HUES6 (cell line): ENCODE results near the gene AAR2.

Source experiments
- H3K27ac ChIP-seq: 2 replicates; pipeline ENCODE4 v1.7.0; 2013; ENCODE audit warnings: low read depth, mild to moderate bottlenecking, low read length, inconsistent platforms
- H3K27me3 ChIP-seq: 2 replicates; pipeline ENCODE4 v1.6.1; 2013; ENCODE audit warnings: low read length; ENCODE audit not compliant: control insufficient read depth, insufficient read depth
- H3K36me3 ChIP-seq: 2 replicates; pipeline ENCODE4 v1.6.1; 2013; ENCODE audit warnings: low read length; ENCODE audit not compliant: control insufficient read depth, insufficient read depth
- H3K4me1 ChIP-seq: 2 replicates; pipeline ENCODE4 v1.6.1; 2013; ENCODE audit warnings: low read length; ENCODE audit not compliant: control insufficient read depth, insufficient read depth
- H3K4me3 ChIP-seq: 2 replicates; pipeline ENCODE4 v1.5.1; 2013; ENCODE audit warnings: low read depth, low read length
- H3K9ac ChIP-seq: one replicate; pipeline ENCODE4 v1.6.1; 2013; ENCODE audit warnings: mild to moderate bottlenecking, low read length
- H3K9me3 ChIP-seq: 2 replicates; pipeline ENCODE4 v1.6.1; 2013; ENCODE audit warnings: low read depth, low read length; ENCODE audit not compliant: control insufficient read depth, insufficient read depth

AAR2 gene

DNA sequence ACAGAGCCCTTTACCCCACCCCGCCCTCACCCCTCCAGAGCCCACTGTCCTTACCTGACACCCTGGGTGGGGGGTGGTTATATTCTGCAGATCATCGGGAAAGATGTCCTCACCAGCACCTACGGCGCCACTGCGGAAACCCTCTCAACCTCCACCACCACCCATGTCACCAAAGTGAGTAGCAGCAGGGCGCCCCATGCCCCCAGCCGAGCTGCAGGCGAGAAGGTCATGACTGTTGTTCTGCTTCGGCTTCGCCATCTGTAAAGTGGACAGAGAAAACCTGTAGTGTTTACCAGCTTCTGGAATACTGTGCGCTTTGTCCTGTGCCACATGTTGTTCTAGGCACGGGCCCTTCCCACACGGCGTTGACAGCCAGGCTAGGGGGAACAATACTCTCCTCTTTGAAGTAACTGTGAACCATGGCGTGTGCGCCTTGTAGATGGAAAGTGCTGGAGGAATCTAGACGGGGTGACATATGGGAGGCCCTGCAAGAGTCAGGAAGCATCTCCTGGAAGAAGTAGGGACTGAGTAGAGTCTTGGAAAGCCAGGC is 16.5 kb upstream of the AAR2 start:
- Histone ChIP-seq H3K4me1 (no peaks in the 10 kb centered on the region), H3K4me3 (no peak overlapping the region), H3K27ac (no peak overlapping the region), H3K36me3 (no peaks in the 10 kb centered on the region), H3K27me3 (no peaks in the 10 kb centered on the region), H3K9me3 (no peaks in the 10 kb centered on the region), H3K9ac (no peak overlapping the region)

GRCh38 chr20:36225666-36226065 is 10.6 kb upstream of the AAR2 start:
- no peaks in the 10 kb centered on the region for H3K4me1 ChIP-seq
- H3K9ac ChIP-seq, result no peak overlapping the region
- 0 out of 2 replicates have a peak, but pooled peaks cover 3% of the 10 kb centered on the region for H3K36me3 ChIP-seq
- H3K9me3 ChIP-seq, result no peaks in the 10 kb centered on the region
- H3K27me3 ChIP-seq, result no peaks in the 10 kb centered on the region
- no peak overlapping the region for H3K27ac ChIP-seq
- no peak overlapping the region for H3K4me3 ChIP-seq

DNA sequence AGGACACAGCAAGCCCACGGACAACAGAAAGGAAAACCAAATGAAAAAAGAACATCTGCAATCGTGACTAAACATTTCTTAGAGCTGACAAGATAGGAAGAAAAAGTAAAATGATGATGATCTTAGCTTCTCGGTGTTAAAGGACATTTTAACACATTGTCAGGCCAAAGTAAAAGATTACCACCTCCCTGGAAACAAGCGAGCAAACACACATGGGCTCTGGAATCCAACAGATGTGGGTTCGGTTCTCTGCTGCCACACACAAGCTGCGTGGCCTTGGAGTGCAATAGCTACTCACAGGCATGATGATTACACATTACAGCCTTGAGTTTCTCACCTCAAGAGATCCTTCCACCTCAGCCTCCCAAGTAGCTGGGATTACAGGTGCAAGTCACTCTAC is 7.5 kb upstream of the AAR2 start:
- Histone ChIP-seq H3K27me3 (no peaks in the 10 kb centered on the region), H3K4me3 (no peak overlapping the region), H3K9me3 (no peaks in the 10 kb centered on the region), H3K27ac (no peak overlapping the region), H3K36me3 (0 out of 2 replicates have a peak, but pooled peaks cover 3% of the 10 kb centered on the region), H3K4me1 (no peaks in the 10 kb centered on the region), H3K9ac (no peak overlapping the region)

GRCh38 chr20:36230019-36230418 is 6.3 kb upstream of the AAR2 start:
- H3K27me3 ChIP-seq, result no peaks in the 10 kb centered on the region

DNA sequence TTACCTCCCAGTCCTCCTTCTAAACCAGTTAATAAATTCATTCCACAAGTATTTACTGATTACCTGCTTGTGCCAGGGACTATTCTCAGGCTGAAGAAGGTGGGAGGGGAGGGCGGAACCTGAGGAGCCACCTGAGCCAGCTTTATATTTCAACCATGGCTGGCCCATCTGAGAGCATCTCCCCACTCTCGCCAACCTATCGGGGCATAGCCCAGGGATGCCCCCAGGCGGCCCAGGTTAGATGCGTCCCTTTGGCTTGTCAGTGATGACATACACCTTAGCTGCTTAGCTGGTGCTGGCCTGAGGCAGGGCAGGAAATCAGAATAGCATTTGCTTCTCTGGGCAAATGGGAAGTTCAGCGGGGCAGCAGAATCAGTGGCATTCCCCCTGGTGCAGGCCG is 4.9 kb upstream of the AAR2 start:
- Histone ChIP-seq H3K4me1 (no peaks in the 10 kb centered on the region), H3K9ac (no peak overlapping the region), H3K36me3 (0 out of 2 replicates have a peak, but pooled peaks cover 3% of the 10 kb centered on the region), H3K4me3 (no peak overlapping the region), H3K27ac (no peak overlapping the region), H3K9me3 (no peaks in the 10 kb centered on the region), H3K27me3 (no peaks in the 10 kb centered on the region)

More at GRCh38 chr20:36230019-36230418, 6.3 kb upstream of the AAR2 start:
- Histone ChIP-seq H3K4me3 (no peak overlapping the region), H3K9me3 (no peaks in the 10 kb centered on the region), H3K27ac (no peak overlapping the region), H3K4me1 (no peaks in the 10 kb centered on the region), H3K36me3 (0 out of 2 replicates have a peak, but pooled peaks cover 3% of the 10 kb centered on the region), H3K9ac (no peak overlapping the region)

- Histone ChIP-seq H3K27ac (no peak overlapping the region), H3K4me1 (peaks cover 6% of the 10 kb centered on the region), H3K9me3 (no peaks in the 10 kb centered on the region), H3K36me3 (peaks cover 6% of the 10 kb centered on the region), H3K9ac (no peak overlapping the region), H3K4me3 (no peak overlapping the region), H3K27me3 (no peaks in the 10 kb centered on the region)
Observed at GRCh38 chr20:36234771-36235320, 1.4 kb upstream of the AAR2 start.

- H3K27me3 ChIP-seq, result no peaks in the 10 kb centered on the region
- H3K4me1 ChIP-seq, result peaks cover 6% of the 10 kb centered on the region
- peak overlapping the region; percentile 85 for H3K9ac ChIP-seq
- H3K4me3 ChIP-seq, result peak overlapping the region; percentile 85
- H3K36me3 ChIP-seq, result peaks cover 23% of the 10 kb centered on the region
- no peaks in the 10 kb centered on the region for H3K9me3 ChIP-seq
- H3K27ac ChIP-seq, result peak overlapping the region; percentile 68
Observed at GRCh38 chr20:36236786-36237121, 476 bp downstream of the AAR2 start.

GRCh38 chr20:36237477-36237876 is 1.2 kb downstream of the AAR2 start:
- H3K4me1 ChIP-seq, result peaks cover 6% of the 10 kb centered on the region
- H3K4me3 ChIP-seq, result peak overlapping the region; percentile 85
- no peak overlapping the region for H3K27ac ChIP-seq
- peaks cover 26% of the 10 kb centered on the region for H3K36me3 ChIP-seq
- H3K9ac ChIP-seq, result peak overlapping the region; percentile 85
- no peaks in the 10 kb centered on the region for H3K27me3 ChIP-seq
- no peaks in the 10 kb centered on the region for H3K9me3 ChIP-seq

DNA sequence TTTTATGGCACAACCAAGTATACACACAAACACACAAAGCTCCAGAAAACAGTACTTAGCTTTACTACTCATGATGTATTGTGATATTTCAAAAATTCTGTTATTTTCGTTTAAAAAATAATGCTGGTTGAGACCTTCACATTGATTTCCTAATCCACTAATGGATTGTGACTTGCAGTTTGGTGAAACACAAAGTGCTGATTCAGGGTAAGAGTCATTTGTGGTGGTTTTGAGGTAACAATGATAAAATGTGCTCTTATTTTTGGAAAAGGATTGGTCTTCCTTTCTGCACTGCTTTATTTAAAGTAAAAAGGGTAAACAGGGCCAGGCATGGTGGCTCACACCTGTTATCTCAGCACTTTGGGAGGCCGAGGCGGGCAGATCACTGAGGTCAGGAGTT is 1.9 kb downstream of the AAR2 start:
- no peaks in the 10 kb centered on the region for H3K27me3 ChIP-seq
- no peaks in the 10 kb centered on the region for H3K9me3 ChIP-seq
- H3K36me3 ChIP-seq, result peaks cover 30% of the 10 kb centered on the region
- peaks cover 6% of the 10 kb centered on the region for H3K4me1 ChIP-seq
- no peak overlapping the region for H3K27ac ChIP-seq
- no peak overlapping the region for H3K9ac ChIP-seq
- no peak overlapping the region for H3K4me3 ChIP-seq

GRCh38 chr20:36238760-36239159 is 2.5 kb downstream of the AAR2 start:
- Histone ChIP-seq H3K27me3 (no peaks in the 10 kb centered on the region), H3K36me3 (peaks cover 36% of the 10 kb centered on the region), H3K27ac (no peak overlapping the region), H3K4me1 (peaks cover 6% of the 10 kb centered on the region), H3K9me3 (no peaks in the 10 kb centered on the region), H3K9ac (no peak overlapping the region), H3K4me3 (no peak overlapping the region)

GRCh38 chr20:36240076-36240475 is 3.8 kb downstream of the AAR2 start:
- Histone ChIP-seq H3K4me1 (peaks cover 6% of the 10 kb centered on the region), H3K9ac (no peak overlapping the region), H3K9me3 (no peaks in the 10 kb centered on the region), H3K4me3 (no peak overlapping the region), H3K27me3 (no peaks in the 10 kb centered on the region), H3K36me3 (peaks cover 50% of the 10 kb centered on the region), H3K27ac (no peak overlapping the region)
